ENCODE measurements around the gene CA5A.
A peak's percentile ranks its signal among the peaks of the same experiment; 100 is the strongest.
"Not testable (repeated sequence)": the region's sequence is repeated elsewhere in the genome, so short reads cannot be mapped to it uniquely, and the experiment has no call there.

CA5A gene

GRCh38 chr16:87926246-87927194 lies 9.8 kb downstream of the CA5A start:
- no peak for DNase-seq (ENCODE audit: low read depth in 3 of 3, low spot score in 1 of 3)

- DNase-seq (ENCODE audit: low read depth in 3 of 3, low spot score in 1 of 3): no peak
These were observed 11.3 kb downstream of the CA5A start for GRCh38 chr16:87924811-87925670.

- no peak for DNase-seq (ENCODE audit: low read depth in 3 of 3, low spot score in 1 of 3)
These were observed 12.1 kb downstream of the CA5A start for GRCh38 chr16:87924041-87924810.

- DNase-seq (ENCODE audit: low read depth in 3 of 3, low spot score in 1 of 3): no peak
These were observed 14.0 kb downstream of the CA5A start for GRCh38 chr16:87922250-87922871.

DNA sequence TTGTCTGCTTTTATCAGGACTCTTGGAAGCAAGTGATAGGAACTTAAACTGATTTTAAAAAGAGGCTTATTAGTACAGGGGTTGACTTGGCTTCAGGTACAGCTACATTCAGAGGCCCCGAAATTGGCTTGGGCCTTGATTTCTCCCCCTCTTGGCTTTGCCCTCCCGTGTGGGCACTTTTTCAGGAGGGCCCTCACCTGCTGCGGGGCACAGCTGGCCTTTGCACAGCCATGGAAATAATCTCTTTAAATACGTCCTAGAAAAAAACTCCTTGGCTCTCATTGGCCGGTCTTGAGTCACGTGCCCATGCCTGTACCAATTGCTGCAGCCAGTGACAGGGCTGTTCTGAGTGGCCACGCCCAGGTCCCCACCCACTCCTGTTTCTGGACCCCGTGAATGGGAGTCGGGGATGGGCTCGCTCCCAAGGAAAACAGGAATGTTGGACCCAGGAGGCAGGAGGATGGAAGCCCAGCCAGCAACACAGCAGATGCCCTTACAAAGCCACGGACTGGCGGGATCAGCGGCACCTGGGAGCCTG lies 15.0 kb downstream of the CA5A start:
- no peak for DNase-seq (ENCODE audit: low read depth in 3 of 3, low spot score in 1 of 3)

- no peak for DNase-seq (ENCODE audit: low read depth in 3 of 3, low spot score in 1 of 3)
These were observed 16.7 kb downstream of the CA5A start for GRCh38 chr16:87919681-87919994.

DNA sequence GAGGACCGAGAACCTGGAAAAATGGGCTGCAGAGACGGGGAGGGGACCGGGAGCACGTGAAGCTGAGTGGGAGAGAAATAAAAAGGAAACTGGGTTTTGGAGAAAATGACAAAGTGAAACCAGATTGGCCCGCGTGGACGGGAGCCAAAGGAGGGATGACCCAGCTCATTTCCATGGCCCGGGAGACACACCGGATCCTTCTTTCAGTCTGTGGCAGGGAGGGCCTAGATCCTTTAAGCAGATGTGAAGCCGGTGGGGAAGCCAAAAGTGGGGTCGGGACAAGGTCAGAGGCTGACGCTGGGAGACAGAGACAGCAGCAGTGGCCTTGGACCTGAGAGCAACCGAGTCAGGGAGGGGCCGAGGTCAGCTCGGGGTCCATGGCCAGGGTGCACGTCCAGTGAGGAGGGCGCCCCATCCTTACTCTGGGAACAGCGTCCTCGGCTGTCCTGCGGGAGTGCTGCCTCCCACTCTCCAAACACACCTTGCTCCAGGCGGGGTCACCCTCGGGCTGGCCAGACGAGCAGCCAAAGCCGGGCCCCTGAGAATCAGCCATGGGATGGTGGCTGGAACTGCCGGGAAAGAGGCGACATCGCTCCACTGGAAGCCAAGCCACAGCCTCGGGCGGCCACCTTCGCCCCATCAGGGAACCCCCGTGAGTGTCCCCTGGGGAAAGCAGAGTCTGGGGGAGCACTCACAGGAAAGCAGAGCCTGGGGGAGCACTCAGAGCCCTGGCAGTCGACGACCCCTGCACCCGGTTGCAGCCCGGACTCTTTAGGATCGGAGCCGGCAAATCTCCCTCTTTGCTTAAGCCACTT lies 17.3 kb downstream of the CA5A start:
- DNase-seq (ENCODE audit: low read depth in 3 of 3, low spot score in 1 of 3): no peak

- no peak for DNase-seq (ENCODE audit: low read depth in 3 of 3, low spot score in 1 of 3)
These were observed 18.0 kb downstream of the CA5A start for GRCh38 chr16:87918338-87918737.

- no peak for DNase-seq (ENCODE audit: low read depth in 3 of 3, low spot score in 1 of 3)
These were observed 18.8 kb downstream of the CA5A start for GRCh38 chr16:87917503-87917902.

DNA sequence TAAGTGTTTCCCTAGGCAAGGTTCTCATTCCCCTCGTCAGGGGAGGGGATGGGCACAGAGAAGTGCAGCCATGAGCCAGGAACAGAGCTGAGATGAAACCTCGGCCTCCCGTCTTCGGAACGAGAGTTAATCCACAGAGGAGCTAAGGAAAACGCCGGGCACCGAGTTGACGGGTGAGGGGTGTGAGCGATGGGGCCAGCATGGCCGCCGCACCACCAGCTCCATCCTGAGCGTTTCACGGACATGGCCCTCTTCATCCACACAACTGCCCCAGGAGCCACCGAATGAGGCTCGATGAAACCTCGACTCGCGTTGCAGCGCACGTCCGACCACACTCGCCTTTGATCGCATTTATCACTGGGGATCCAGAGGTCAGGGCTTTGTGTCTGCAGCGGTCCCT lies 21.5 kb downstream of the CA5A start:
- no peak for DNase-seq (ENCODE audit: low read depth in 3 of 3, low spot score in 1 of 3)

GRCh38 chr16:87914021-87914725 lies 22.2 kb downstream of the CA5A start:
- DNase-seq (ENCODE audit: low read depth in 3 of 3, low spot score in 1 of 3): not testable (repeated sequence)

GRCh38 chr16:87912691-87913090 lies 23.6 kb downstream of the CA5A start:
- not testable (repeated sequence) for DNase-seq (ENCODE audit: low read depth in 3 of 3, low spot score in 1 of 3)

DNA sequence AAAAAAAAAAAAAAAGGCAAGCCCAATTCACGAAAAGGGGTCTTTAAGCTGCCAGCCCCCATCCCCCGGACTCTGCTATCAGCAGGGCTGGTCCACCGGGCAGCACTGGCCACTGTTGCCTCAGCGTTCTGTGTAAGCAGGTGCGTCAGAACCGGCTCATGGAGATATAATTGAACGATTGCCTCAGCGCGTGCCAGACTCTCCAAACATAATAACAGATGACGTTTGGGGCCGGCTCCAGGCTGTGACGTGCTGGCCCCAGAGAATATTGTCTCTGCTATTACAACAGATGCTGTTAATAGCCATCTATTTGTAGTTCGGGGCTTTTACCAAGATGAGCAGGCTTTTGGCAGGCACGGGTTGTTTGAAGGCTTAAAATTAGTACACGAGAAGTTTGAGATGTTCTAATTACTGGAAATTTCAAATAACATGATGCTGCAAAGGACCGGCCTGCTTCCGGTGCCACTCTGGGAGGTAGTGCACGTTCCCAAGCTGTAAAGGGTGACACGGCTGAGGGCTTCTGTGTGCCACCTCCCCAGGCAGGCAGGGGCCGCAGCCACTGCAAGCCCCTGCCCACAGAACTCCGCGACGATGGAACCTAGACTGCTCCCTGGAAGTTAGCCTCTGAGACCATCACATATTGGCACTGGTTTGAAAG lies 25.1 kb downstream of the CA5A start:
- not testable (repeated sequence) for DNase-seq (ENCODE audit: low read depth in 3 of 3, low spot score in 1 of 3)

- DNase-seq (ENCODE audit: low read depth in 3 of 3, low spot score in 1 of 3): peak; percentile 33 to 91 (median 70)
These were observed 27.0 kb downstream of the CA5A start for GRCh38 chr16:87909203-87909935.

GRCh38 chr16:87908101-87908500 lies 28.2 kb downstream of the CA5A start:
- DNase-seq (ENCODE audit: low read depth in 3 of 3, low spot score in 1 of 3): not testable (repeated sequence)

DNA sequence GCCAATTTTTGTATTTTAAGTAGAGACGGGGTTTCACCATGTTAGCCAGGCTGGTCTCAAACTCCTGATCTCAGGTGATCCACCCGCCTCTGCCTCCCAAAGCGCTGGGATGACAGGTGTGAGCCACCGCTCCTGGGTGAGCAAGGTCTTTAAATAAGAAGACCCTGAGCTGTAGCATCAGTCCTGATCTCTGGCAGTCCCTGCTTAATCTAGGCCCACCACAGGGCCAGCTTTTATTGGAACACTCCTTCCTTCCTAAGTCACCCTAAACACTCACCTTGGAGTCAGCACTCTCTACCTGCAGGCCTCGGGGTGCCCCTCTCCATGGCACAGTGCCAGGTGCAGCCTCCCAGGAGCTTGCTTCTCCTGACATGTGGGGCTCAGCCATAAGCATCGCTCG lies 30.8 kb downstream of the CA5A start:
- not testable (repeated sequence) for DNase-seq (ENCODE audit: low read depth in 3 of 3, low spot score in 1 of 3)

- not testable (repeated sequence) for DNase-seq (ENCODE audit: low read depth in 3 of 3, low spot score in 1 of 3)
These were observed 31.4 kb downstream of the CA5A start for GRCh38 chr16:87904963-87905362.

GRCh38 chr16:87900489-87900888 lies 35.8 kb downstream of the CA5A start:
- DNase-seq (ENCODE audit: low read depth in 3 of 3, low spot score in 1 of 3): not testable (repeated sequence)
